NCI-H510A (cell line): ENCODE measurements around the gene PPFIA4.

Source experiments
- DNase-seq: peaks from one replicate; lab custom pipeline; 2025; lab: John Stamatoyannopoulos, UW

PPFIA4 gene

GRCh38 chr1:203082571-203083462 lies 56.5 kb downstream of the PPFIA4 start:
- DNase-seq = no peak

- DNase-seq = no peak
Observed at GRCh38 chr1:203083463-203083921, 57.2 kb downstream of the PPFIA4 start.

GRCh38 chr1:203084588-203085527 lies 58.6 kb downstream of the PPFIA4 start:
- no peak for DNase-seq

DNA sequence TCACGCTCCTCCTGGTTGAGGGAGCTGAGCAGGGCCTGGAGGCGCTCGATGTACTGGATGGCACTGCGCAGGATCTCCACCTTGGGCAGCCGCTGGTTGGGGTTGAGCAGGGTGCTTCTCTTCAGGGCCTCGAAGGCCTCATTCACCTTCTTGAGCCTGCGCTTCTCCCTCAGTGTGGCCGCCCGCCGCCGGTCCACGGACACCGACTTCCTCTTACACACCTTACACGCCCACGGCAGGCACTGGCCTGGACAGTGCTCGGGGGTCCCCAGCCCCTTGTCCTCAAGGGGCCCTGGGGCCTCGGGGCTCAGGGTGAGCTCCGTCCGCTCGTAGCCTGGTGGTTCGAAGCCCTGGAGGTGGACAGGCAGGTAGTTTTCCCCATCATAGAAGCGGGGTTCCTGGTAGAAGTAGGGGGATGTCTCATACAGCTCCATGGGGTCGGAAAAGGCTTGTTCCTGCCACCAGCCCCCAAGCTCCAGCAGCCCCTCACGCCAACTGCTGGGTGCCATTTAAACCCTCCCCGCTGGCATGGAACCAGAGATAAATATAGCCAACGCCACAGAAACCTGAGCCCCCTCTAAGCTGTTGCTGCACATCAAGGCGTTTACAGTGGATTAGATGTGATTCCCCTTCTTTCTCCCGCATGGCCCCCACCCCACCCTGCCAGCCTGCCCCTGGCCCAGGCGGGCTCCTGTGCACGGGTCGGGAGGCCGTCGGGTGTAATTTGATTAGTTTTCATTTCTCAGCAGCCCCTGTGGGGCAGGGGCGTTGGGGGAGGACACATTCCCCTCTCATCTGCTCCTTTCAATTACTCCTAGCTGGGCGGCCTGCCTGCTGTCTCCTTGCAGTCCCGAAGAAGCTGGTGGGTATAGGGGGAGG lies 59.5 kb downstream of the PPFIA4 start, which contains the start of gene MYOG:
Gene MYOG (minus strand): TSS at position 485 of the 879 bp plus-strand sequence. CDS start 51 bp downstream, at position 434.
- no peak for DNase-seq

GRCh38 chr1:203086992-203087763 lies 60.9 kb downstream of the PPFIA4 start:
- DNase-seq = no peak

DNA sequence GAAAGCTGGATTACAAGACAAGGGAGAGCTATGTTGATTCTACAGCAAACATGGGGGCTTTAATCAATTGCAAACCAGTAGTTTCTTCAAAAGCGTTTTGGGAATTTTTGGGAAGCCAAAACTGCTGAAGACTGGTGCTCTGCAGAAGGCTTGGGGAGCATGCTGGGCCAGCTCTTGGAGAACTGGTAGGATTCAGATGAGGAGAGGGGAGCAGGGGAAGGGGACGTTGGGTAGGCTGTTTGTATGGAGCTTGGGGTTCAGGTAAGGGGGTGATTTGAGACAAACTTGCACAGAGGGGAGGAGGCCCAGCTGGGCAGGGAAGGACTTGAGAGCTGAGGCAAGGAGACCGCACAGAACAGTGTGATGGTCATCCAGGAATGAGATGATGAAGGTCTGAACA lies 62.1 kb downstream of the PPFIA4 start:
- no peak for DNase-seq

GRCh38 chr1:203089001-203089650 lies 62.8 kb downstream of the PPFIA4 start:
- DNase-seq = no peak

DNA sequence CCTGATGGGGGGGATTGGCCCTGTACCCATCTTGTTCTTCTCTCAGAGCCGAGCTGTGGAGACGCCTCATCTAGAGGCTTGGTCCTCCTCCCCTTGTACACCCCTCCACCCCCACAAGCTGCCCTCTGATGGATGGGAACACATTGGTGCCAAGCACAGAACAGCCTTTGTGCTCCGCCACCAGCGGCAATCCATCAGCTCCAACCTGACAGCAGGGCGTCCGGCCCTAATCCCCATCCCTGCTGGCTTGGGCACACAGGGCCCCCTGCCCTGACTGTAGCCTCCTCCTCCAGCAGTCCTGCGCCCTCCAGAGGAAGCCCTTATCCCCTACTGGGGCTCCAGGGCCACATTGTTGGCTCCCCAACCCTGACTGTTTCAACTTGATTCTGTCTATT lies 63.4 kb downstream of the PPFIA4 start:
- no peak for DNase-seq

DNA sequence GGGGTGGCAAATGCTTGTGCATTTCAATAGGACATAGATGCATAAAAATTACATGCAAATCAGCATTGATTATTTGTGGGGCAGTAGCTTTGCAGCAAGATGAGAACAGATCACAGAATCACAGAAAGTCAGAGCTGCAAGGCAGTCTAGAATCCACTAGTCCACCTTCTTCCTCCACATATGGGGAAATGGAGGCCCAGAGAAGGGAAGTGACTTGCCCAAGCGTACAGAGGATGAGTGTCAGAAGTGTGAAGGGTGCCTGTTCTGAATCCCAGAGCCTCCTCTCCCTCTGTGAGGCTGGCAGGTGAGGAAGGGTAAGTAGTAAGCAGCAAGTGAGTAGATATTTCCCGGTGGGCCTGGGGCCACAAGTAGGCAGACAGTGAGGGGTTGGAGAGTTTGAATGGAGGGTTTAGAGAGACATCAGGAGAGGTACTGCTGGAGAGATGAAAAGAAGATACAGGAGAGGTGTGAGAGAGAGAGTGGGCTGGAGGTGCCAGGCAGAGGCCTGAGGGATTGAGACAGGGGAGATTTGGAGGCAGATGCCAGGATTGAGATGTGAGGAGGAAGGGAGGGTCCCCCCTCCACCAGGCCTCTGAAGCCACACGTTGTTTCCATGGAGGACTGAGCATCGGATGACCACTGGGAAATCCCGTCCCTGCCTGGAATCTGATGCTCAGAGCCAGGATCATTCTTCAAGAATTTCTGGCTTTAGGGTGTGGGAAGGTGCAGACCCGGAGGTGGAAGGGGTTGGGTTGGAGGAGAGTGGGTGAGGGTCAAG lies 64.3 kb downstream of the PPFIA4 start:
- DNase-seq = no peak

DNA sequence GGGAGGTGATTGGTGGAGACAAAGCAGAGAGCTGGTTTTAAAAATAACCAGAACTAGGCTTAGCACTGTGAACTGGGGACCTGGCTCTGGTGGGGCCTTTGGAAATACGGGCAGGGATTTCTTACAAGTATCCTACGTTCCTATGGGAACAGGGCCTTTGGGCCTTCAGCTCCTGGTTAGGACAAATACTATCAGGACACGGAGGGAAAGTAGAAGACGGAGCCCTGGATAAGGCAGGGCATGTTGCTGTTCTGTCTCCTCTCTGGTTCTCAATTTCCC lies 64.8 kb downstream of the PPFIA4 start:
- DNase-seq = no peak

- no peak for DNase-seq
Observed at GRCh38 chr1:203091761-203092330, 65.6 kb downstream of the PPFIA4 start.

DNA sequence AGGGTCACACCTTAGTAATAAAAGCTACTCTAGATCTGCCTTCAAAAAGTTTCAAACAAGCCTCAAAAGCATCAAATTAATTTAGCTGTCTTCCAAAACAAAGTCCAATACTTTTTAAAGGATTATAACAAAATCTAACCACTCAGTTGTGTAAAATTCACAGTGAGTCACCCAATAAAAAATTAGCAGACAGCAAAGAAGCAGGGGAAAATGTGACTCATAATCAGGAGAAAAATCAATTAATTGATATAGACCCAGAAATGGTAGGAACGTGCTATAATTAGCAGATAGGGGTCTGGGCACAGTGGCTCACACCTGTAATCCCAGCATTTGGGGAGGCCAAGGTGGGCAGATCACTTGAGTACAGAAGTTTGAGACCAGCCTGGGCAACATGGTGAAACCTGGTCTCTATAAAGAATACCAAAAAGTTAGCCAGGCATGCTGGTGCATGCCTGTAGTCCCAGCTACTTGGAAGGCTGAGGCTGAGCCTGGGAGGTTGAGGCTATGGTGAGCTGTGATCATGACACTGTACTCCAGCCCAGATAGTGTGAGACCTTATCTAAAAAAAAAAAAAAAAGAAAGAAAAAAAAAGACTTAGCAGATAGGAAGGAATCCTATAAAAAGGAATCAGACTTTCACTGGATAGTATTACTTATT lies 67.6 kb downstream of the PPFIA4 start:
- no peak for DNase-seq

- no peak for DNase-seq
Observed at GRCh38 chr1:203095061-203095690, 68.9 kb downstream of the PPFIA4 start.

DNA sequence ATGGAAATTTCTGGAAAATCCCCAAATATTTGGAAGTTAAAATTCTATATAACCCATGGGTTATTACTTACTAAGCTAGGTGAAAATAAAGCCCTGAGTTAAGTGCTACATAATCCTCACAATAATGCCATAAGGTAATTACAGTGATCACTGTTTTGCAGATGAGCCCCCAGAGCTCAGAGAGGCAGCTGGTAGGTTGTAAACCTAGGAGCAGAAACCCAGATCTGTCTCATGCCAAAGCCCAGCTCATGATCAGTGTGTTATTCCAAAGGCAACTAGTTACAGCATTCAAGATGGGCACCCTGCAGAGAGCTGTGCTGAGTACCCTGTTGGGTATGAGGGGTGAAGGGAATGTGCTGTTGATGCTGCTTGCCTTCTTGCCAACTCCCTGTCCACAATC lies 70.3 kb downstream of the PPFIA4 start:
- no peak for DNase-seq

GRCh38 chr1:203097001-203097400 lies 70.7 kb downstream of the PPFIA4 start:
- no peak for DNase-seq

GRCh38 chr1:203098445-203098844 lies 72.2 kb downstream of the PPFIA4 start:
- DNase-seq = no peak

- no peak for DNase-seq
Observed at GRCh38 chr1:203098914-203099520, 72.7 kb downstream of the PPFIA4 start.
